ENCODE data around the gene RAVER1. TPM values are rescaled to one million over a fixed set of nuclear protein-coding genes. Genes with fewer than 3 reads are reported as not detected.

Gene RAVER1
- total and polyA plus RNA-seq, 10 of the 15 experiments (the other 5 are each of a cell fraction or from before 2014, with no cell fraction given): 0.03 to 87.0 (median 12.1) TPM

DNA sequence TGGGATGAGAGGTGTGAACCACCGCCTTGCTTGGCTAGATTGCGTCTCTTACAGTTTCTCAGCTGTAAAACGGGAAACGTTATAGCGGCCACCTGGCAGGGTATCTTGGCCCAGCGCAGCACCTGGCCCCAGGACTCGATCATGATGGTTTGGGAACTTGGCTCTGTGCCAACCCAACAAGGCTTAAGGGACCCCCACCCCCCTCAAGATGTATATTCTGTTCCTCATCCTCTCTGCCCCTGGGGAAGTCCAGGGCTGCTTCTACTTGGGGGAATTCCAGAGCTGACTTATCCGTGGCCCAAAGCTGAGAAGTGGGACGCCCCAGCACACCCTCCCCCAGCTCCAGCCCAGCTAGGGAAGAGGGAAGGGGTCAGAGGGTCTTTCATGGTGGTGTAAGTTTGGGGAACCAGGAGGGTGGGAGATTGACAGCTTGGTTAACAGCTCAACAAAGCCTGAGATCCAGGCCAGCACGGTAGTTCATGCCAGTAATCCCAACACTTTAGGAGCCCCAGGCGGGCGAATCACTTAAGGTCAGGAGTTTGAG lies 61.7 kb downstream of the RAVER1 start (continued):
- no peak for TF ChIP-seq EGR1 (IDR thresholded peaks at IDR 0.05; ENCODE audit: borderline replicate concordance in 1 of 2, low read depth in 2 of 2, low read length in 2 of 2)
- TF ChIP-seq, protein P1, sequence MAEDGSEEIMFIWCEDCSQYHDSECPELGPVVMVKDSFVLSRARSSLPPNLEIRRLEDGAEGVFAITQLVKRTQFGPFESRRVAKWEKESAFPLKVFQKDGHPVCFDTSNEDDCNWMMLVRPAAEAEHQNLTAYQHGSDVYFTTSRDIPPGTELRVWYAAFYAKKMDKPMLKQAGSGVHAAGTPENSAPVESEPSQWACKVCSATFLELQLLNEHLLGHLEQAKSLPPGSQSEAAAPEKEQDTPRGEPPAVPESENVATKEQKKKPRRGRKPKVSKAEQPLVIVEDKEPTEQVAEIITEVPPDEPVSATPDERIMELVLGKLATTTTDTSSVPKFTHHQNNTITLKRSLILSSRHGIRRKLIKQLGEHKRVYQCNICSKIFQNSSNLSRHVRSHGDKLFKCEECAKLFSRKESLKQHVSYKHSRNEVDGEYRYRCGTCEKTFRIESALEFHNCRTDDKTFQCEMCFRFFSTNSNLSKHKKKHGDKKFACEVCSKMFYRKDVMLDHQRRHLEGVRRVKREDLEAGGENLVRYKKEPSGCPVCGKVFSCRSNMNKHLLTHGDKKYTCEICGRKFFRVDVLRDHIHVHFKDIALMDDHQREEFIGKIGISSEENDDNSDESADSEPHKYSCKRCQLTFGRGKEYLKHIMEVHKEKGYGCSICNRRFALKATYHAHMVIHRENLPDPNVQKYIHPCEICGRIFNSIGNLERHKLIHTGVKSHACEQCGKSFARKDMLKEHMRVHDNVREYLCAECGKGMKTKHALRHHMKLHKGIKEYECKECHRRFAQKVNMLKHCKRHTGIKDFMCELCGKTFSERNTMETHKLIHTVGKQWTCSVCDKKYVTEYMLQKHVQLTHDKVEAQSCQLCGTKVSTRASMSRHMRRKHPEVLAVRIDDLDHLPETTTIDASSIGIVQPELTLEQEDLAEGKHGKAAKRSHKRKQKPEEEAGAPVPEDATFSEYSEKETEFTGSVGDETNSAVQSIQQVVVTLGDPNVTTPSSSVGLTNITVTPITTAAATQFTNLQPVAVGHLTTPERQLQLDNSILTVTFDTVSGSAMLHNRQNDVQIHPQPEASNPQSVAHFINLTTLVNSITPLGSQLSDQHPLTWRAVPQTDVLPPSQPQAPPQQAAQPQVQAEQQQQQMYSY (CRISPR knock-in tag; IDR thresholded peaks at IDR 0.05): peak; percentile 22; the same call in 1 of the 2 replicates
- TF ChIP-seq BRCA1 (IDR thresholded peaks at IDR 0.05; ENCODE audit: low read depth, low read length): no peak
- no peak for TF ChIP-seq SMARCA5 (IDR thresholded peaks at IDR 0.05)
- TF ChIP-seq, protein P2, sequence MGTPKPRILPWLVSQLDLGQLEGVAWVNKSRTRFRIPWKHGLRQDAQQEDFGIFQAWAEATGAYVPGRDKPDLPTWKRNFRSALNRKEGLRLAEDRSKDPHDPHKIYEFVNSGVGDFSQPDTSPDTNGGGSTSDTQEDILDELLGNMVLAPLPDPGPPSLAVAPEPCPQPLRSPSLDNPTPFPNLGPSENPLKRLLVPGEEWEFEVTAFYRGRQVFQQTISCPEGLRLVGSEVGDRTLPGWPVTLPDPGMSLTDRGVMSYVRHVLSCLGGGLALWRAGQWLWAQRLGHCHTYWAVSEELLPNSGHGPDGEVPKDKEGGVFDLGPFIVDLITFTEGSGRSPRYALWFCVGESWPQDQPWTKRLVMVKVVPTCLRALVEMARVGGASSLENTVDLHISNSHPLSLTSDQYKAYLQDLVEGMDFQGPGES (IDR thresholded peaks at IDR 0.05): no peak
- peak; percentile 49; the same call in 1 of the 2 replicates for TF ChIP-seq GATAD2B (conservative IDR thresholded peaks at IDR 0.05; ENCODE audit: low read depth)
- 0 out of 2 replicates have a peak, but pooled peaks have one; percentile 23 for TF ChIP-seq HCFC1 (IDR thresholded peaks at IDR 0.05; ENCODE audit: low read length)
- no peak for TF ChIP-seq TCF7 (IDR thresholded peaks at IDR 0.05; ENCODE audit: borderline replicate concordance)
- TF ChIP-seq MEF2A (IDR thresholded peaks at IDR 0.05; ENCODE audit: insufficient read depth, low read depth, low read length): 0 out of 2 replicates have a peak, but pooled peaks have one; percentile 10
- no peak for TF ChIP-seq NR2C2 (IDR thresholded peaks at IDR 0.05; ENCODE audit: borderline replicate concordance, control insufficient read depth, insufficient read length, low read depth)
- TF ChIP-seq BMI1 (IDR thresholded peaks at IDR 0.05; ENCODE audit: borderline replicate concordance): no peak
- no peak; the same call in 1 of the 2 replicates for TF ChIP-seq TBL1XR1 (IDR thresholded peaks at IDR 0.05; ENCODE audit: low read depth, low read length)
- peak; percentile 52 for TF ChIP-seq CREM (IDR thresholded peaks at IDR 0.05; ENCODE audit: low read depth)
- no peak for TF ChIP-seq RCOR1 (conservative IDR thresholded peaks at IDR 0.05; ENCODE audit: low read depth, low read length)
- TF ChIP-seq, protein P3, sequence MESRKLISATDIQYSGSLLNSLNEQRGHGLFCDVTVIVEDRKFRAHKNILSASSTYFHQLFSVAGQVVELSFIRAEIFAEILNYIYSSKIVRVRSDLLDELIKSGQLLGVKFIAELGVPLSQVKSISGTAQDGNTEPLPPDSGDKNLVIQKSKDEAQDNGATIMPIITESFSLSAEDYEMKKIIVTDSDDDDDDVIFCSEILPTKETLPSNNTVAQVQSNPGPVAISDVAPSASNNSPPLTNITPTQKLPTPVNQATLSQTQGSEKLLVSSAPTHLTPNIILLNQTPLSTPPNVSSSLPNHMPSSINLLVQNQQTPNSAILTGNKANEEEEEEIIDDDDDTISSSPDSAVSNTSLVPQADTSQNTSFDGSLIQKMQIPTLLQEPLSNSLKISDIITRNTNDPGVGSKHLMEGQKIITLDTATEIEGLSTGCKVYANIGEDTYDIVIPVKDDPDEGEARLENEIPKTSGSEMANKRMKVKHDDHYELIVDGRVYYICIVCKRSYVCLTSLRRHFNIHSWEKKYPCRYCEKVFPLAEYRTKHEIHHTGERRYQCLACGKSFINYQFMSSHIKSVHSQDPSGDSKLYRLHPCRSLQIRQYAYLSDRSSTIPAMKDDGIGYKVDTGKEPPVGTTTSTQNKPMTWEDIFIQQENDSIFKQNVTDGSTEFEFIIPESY (IDR thresholded peaks at IDR 0.05): no peak
- TF ChIP-seq PML (IDR thresholded peaks at IDR 0.05; ENCODE audit: low read length): no peak
- TF ChIP-seq, protein P4, sequence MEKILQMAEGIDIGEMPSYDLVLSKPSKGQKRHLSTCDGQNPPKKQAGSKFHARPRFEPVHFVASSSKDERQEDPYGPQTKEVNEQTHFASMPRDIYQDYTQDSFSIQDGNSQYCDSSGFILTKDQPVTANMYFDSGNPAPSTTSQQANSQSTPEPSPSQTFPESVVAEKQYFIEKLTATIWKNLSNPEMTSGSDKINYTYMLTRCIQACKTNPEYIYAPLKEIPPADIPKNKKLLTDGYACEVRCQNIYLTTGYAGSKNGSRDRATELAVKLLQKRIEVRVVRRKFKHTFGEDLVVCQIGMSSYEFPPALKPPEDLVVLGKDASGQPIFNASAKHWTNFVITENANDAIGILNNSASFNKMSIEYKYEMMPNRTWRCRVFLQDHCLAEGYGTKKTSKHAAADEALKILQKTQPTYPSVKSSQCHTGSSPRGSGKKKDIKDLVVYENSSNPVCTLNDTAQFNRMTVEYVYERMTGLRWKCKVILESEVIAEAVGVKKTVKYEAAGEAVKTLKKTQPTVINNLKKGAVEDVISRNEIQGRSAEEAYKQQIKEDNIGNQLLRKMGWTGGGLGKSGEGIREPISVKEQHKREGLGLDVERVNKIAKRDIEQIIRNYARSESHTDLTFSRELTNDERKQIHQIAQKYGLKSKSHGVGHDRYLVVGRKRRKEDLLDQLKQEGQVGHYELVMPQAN (conservative IDR thresholded peaks at IDR 0.05): 0 out of 2 replicates have a peak, but pooled peaks have one; percentile 39
- TF ChIP-seq ZNF24 (IDR thresholded peaks at IDR 0.05): no peak
- no peak for TF ChIP-seq HDAC6 (IDR thresholded peaks at IDR 0.05; ENCODE audit: unreplicated experiment)
- TF ChIP-seq STAT1 (conservative IDR thresholded peaks at IDR 0.05): no peak
- no peak for TF ChIP-seq CBFB (IDR thresholded peaks at IDR 0.05; ENCODE audit: low read depth)
- no peak for TF ChIP-seq JUND (IDR thresholded peaks at IDR 0.05; ENCODE audit: low read depth, low read length)
- no peak for TF ChIP-seq SUPT20H (IDR thresholded peaks at IDR 0.05; ENCODE audit: borderline replicate concordance, control insufficient read depth, low read depth, low read length)

Measured in GM12878 (cell line).